ENCODE data around the gene IGSF9. TPM values are rescaled to one million over a fixed set of nuclear protein-coding genes. Genes with fewer than 3 reads are reported as not detected.

IGSF9 gene
- total and polyA plus RNA-seq, 4 donors, result 0.14 to 21.3 (median 16.1) TPM

DNA sequence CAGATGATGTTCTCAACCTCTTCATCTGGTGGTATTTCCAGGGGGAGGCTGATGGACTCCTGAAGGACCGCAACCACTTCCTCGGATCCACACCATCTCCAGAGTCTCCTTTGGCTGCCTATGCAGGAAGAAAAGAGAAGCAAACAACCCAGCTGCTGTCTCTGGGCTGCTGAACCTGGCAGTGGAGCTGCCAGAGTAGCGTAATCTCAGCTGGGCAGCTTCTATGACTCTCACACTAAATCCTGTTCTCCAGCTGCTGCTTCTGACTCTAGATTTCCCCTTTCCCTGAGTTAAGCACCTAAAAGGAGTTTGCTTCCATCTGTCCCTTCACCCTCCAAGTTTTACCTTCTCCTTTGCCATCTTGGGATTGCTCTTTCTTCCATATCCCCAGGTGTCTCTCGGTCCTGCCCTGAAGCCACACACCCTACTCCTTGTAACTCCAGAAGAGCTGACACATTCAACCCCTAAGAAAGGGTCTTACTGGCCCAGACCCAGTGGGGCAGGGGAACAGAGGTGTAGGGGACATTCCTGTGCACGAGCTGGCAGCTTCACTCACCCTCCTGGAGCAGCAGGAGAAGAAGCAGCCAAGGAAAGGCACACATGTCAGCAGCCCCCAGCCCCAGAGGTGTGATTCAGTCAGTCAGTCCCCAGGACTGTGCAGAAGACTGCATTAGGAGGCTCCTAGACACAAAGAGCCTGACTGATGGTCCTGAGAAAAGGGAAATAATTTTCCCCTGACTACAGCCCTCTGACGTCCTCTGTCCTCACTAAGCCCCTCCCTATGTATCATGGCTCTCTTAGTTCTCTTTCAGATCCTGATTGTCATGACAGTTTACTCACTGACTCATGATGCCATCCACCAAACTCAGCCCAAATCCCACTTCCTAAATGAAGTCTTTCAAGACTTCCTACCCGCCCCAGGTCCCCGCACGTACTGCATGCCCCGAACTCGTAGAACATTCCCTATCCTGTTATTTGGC is 8.4 kb upstream of the IGSF9 start, which contains the start of gene SLAMF9:
Gene SLAMF9, minus strand, starts transcription at position 702 of the 980 bp plus-strand sequence. Its CDS starts 100 bp downstream, at position 602.
- Histone ChIP-seq H3K27ac (ENCODE audit: low read depth in 1 of 2, low read length in 2 of 2) (no peak within 1 kb of the TSS), H3K27me3 (ENCODE audit: control insufficient read depth in 4 of 4, insufficient read depth in 4 of 4, low read length in 3 of 4) (no peaks in the 10 kb centered on the region), H3K4me1 (ENCODE audit: control insufficient read depth in 4 of 4, insufficient read depth in 4 of 4, low read length in 3 of 4) (peaks cover 0 to 5% (median 2%) of the 10 kb centered on the region in 4 donors), H3K36me3 (ENCODE audit: control insufficient read depth in 4 of 4, insufficient read depth in 3 of 4, low read depth in 1 of 4, low read length in 3 of 4) (no peaks in the 10 kb centered on the region), H3K9ac (ENCODE audit: low read depth in 1 of 2, low read length in 2 of 2) (no peak within 1 kb of the TSS), H3K9me3 (ENCODE audit: control insufficient read depth in 4 of 4, low read length in 3 of 4) (no peaks in the 10 kb centered on the region), H3K4me3 (ENCODE audit: low read depth in 1 of 3, low read length in 3 of 3) (no peak within 1 kb of the TSS)
- DNase-seq (ENCODE audit: low spot score), result no peak
- 83% methylated on average over 11 of the region's 11 CpGs for WGBS
- TF ChIP-seq, protein P1, sequence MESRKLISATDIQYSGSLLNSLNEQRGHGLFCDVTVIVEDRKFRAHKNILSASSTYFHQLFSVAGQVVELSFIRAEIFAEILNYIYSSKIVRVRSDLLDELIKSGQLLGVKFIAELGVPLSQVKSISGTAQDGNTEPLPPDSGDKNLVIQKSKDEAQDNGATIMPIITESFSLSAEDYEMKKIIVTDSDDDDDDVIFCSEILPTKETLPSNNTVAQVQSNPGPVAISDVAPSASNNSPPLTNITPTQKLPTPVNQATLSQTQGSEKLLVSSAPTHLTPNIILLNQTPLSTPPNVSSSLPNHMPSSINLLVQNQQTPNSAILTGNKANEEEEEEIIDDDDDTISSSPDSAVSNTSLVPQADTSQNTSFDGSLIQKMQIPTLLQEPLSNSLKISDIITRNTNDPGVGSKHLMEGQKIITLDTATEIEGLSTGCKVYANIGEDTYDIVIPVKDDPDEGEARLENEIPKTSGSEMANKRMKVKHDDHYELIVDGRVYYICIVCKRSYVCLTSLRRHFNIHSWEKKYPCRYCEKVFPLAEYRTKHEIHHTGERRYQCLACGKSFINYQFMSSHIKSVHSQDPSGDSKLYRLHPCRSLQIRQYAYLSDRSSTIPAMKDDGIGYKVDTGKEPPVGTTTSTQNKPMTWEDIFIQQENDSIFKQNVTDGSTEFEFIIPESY (IDR thresholded peaks at IDR 0.05), result no peak
- TF ChIP-seq NR2F2 (IDR thresholded peaks at IDR 0.05), result no peak
- no peak for TF ChIP-seq JUND (IDR thresholded peaks at IDR 0.05)
- TF ChIP-seq EGR1 (IDR thresholded peaks at IDR 0.05; ENCODE audit: low read depth in 2 of 2), result no peak
- no peak for TF ChIP-seq HNF4A (conservative IDR thresholded peaks at IDR 0.05)
- no peak for TF ChIP-seq ATF3 (IDR thresholded peaks at IDR 0.05)
- TF ChIP-seq MAX (IDR thresholded peaks at IDR 0.05), result no peak
- no peak for TF ChIP-seq FOXA1 (IDR thresholded peaks at IDR 0.05)
- TF ChIP-seq RXRA (IDR thresholded peaks at IDR 0.05), result no peak
- no peak for TF ChIP-seq SP1 (IDR thresholded peaks at IDR 0.05)

DNA sequence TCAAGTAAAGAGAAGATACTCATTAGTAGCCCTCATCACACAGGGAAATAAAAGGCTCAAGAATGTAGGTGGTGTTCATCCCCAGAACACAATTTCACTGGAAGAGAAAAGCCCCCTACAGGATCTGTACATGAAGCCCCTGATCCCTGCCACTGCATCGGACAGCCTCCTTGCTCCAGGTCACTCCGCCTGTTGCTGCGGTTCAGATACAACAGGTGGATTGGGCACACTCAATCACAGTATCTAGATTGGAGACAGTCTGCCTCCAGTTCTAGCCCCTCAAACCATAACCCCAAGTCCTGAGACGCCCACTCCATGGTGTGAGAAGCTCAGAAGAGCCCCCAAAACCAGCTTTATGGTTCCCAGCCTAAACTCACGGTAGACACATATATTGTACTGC is 7.5 kb upstream of the IGSF9 start:
- DNase-seq (ENCODE audit: low spot score), result no peak
- H3K4me1 ChIP-seq (ENCODE audit: control insufficient read depth in 4 of 4, insufficient read depth in 4 of 4, low read length in 3 of 4), result peaks cover 0 to 2% (median under 1%) of the 10 kb centered on the region in 4 donors

More for the DNA sequence above, 7.5 kb upstream of the IGSF9 start:
- H3K36me3 ChIP-seq (ENCODE audit: control insufficient read depth in 4 of 4, insufficient read depth in 3 of 4, low read depth in 1 of 4, low read length in 3 of 4), result no peaks in the 10 kb centered on the region
- TF ChIP-seq RAD21 (IDR thresholded peaks at IDR 0.05) (no peak), TAF1 (conservative IDR thresholded peaks at IDR 0.05) (no peak), FOXA1 (IDR thresholded peaks at IDR 0.05) (no peak), YY1 (IDR thresholded peaks at IDR 0.05) (no peak), JUND (IDR thresholded peaks at IDR 0.05) (no peak), SP1 (IDR thresholded peaks at IDR 0.05) (no peak), EGR1 (IDR thresholded peaks at IDR 0.05; ENCODE audit: low read depth in 2 of 2) (no peak), RXRA (IDR thresholded peaks at IDR 0.05) (no peak), REST (IDR thresholded peaks at IDR 0.05) (no peak), GABPA (IDR thresholded peaks at IDR 0.05 in 1 of 2, conservative IDR thresholded peaks at IDR 0.05 in 1 of 2) (no peak), HNF4A (conservative IDR thresholded peaks at IDR 0.05) (no peak), FOXA2 (IDR thresholded peaks at IDR 0.05) (no peak), CTCF (IDR thresholded peaks at IDR 0.05; ENCODE audit: low read depth, low read length, missing input control) (no peak)
- no peak overlapping the region for H3K27ac ChIP-seq (ENCODE audit: low read depth in 1 of 2, low read length in 2 of 2)
- H3K9ac ChIP-seq (ENCODE audit: low read depth in 1 of 2, low read length in 2 of 2), result no peak overlapping the region
- H3K27me3 ChIP-seq (ENCODE audit: control insufficient read depth in 4 of 4, insufficient read depth in 4 of 4, low read length in 3 of 4), result no peaks in the 10 kb centered on the region
- H3K9me3 ChIP-seq (ENCODE audit: control insufficient read depth in 4 of 4, low read length in 3 of 4), result no peaks in the 10 kb centered on the region
- H3K4me3 ChIP-seq (ENCODE audit: low read depth in 1 of 3, low read length in 3 of 3), result no peak overlapping the region
- WGBS, result 84% methylated on average over 5 of the region's 5 CpGs
